Stomach (tissue), 4 donors: ENCODE measurements around the gene GCNT1.

Experiments
- CTCF ChIP-seq, 7 experiments: fragments of 450-650 bp in 4 of 7; fragments of 200-600 bp in 3 of 7; sonication (generic) in 3 of 7; IDR thresholded peaks; one replicate each; pipeline ENCODE4 v1.5.1; 2016 to 2019; ENCODE audit warnings: antibody characterized with exemption in 7 of 7, control low read depth in 2 of 7, mild to moderate bottlenecking in 1 of 7
- POLR2A ChIP-seq, 4 donors: fragments of 450-650 bp; IDR thresholded peaks; one replicate each; pipeline ENCODE4 v1.6.1; 2016; ENCODE audit warnings: antibody characterized with exemption in 4 of 4, control low read depth in 2 of 4, mild to moderate bottlenecking in 1 of 4, moderate library complexity in 1 of 4
- POLR2AphosphoS5 ChIP-seq, 3 donors: sonication (generic); formaldehyde crosslinking; IDR thresholded peaks; one replicate each; pipeline ENCODE4 v1.6.1; 2016; ENCODE audit warnings: antibody characterized with exemption in 3 of 3

- TF ChIP-seq CTCF (IDR thresholded peaks at IDR 0.05) (no peak), POLR2AphosphoS5 (IDR thresholded peaks at IDR 0.05) (no peak), POLR2A (IDR thresholded peaks at IDR 0.05) (no peak)
Measured at GRCh38 chr9:76425677-76426453, 33.1 kb upstream of the GCNT1 start.
